GM12892 (cell line): ENCODE results near the gene DYNC2LI1.

Experiments
- POLR2A ChIP-seq: IDR thresholded peaks from 2 replicates; pipeline ENCODE4 v1.6.1; 2011; ENCODE audit warnings: low read depth, low read length, control low read depth
- POLR2AphosphoS5 ChIP-seq: IDR thresholded peaks from 2 replicates; pipeline ENCODE4 v1.6.1; 2011; ENCODE audit warnings: low read depth, low read length, control low read depth
- TAF1 ChIP-seq: IDR thresholded peaks from 2 replicates; pipeline ENCODE4 v1.6.1; 2011; ENCODE audit warnings: low read depth, mild to moderate bottlenecking, control low read depth, low read length, borderline replicate concordance

DNA sequence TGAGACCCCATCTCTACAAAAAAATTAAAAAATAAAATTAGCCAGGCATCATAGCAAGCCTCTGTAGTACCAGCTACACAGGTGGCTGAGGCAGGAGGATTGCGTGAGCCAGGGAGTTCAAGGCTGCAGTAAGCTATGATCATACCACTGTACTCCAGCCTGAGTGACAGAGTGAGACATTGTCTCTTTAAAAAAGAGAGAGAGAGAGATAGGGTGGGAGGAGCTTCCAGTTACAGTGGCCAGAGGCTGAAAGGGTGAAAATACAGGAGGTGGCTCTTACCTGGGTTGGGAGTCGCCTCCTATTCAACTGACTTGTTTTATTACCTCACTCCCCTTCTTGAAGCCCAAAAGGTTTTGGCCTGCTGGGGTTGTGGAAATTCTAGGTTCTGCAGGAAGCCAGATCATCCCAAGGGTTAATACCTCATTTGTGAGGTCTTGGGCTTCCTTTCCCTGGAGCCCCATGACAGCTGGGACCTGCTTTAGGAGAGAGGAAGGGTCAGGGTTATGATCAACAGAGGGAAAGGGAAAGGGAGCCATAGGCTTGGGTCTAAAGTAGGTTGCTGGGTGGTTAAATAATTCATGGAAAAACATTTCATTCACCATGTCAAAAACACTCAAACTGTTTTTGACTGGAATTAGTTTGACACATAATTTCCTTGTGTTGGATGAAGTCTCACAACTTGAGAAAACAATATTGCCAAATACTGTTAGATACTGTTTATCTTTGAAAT lies 17.4 kb downstream of the DYNC2LI1 start:
- TF ChIP-seq POLR2A (no peak), POLR2AphosphoS5 (no peak), TAF1 (no peak)
